DOHH2 (cell line): ENCODE results near the gene PHYKPL.

Source experiments
- CTCF ChIP-seq: fragments of 200-600 bp; sonication (generic); IDR thresholded peaks from one replicate; pipeline ENCODE4 v1.5.1; 2014; ENCODE audit warnings: antibody characterized with exemption, mild to moderate bottlenecking, low read depth, low read length; ENCODE audit not compliant: poor library complexity, severe bottlenecking
- EZH2phosphoT487 ChIP-seq: fragments of 200-600 bp; sonication (generic); IDR thresholded peaks from 2 replicates; pipeline ENCODE4 v1.6.1; 2017; ENCODE audit warnings: borderline replicate concordance, mild to moderate bottlenecking, antibody characterized with exemption, low read length, moderate library complexity, mixed read lengths

GRCh38 chr5:178192244-178192643 lies 40.4 kb downstream of the PHYKPL start:
- no peak for TF ChIP-seq CTCF
- no peak for TF ChIP-seq EZH2phosphoT487
